H1 (cell line): ENCODE measurements around the gene PBX2. TPM values are rescaled to one million over a fixed set of nuclear protein-coding genes. Genes with fewer than 3 reads are reported as not detected.

ENCODE experiments used
- CTCF ChIA-PET: fragments of 300-600 bp; sonication (Branson Sonifier 250); formaldehyde crosslinking; loops from one replicate; lab custom pipeline; 2021; ENCODE audit not compliant: partially characterized antibody; lab: Charles Lee
- POLR2A ChIA-PET: fragments of 300-600 bp; sonication (Branson Sonifier 250); formaldehyde crosslinking; loops from one replicate; lab custom pipeline; 2021; ENCODE audit warnings: inconsistent platforms; ENCODE audit not compliant: partially characterized antibody; lab: Charles Lee
- DNase-seq, 2 experiments: peaks; one replicate each; pipeline versions ENCODE4 v3.0.0 to v3.0.0-alpha.2; 2010 to 2022; ENCODE audit warnings: low spot score in 2 of 2, low read depth in 1 of 2, mixed read lengths in 1 of 2
- FAIRE-seq: peaks from 2 replicates; lab custom pipeline; 2011; peaks lifted over from hg19 to GRCh38; lab: Jason Lieb, UNC
- H2AFZ ChIP-seq: 2 replicates; pipeline ENCODE4 v1.8.1; 2012; ENCODE audit warnings: low read length, inconsistent platforms
- H2AK5ac ChIP-seq: 2 replicates; pipeline ENCODE4 v1.6.1; 2013; ENCODE audit warnings: low read depth, low read length
- H2BK120ac ChIP-seq: replicated peaks from 2 replicates; pipeline ENCODE3; 2013; ENCODE audit warnings: low read depth, low read length, inconsistent platforms
- H2BK12ac ChIP-seq: 2 replicates; pipeline ENCODE4 v1.6.1; 2013; ENCODE audit warnings: low read depth, low read length
- H2BK15ac ChIP-seq: 2 replicates; pipeline ENCODE4 v1.6.1; 2013; ENCODE audit warnings: low read length
- H2BK20ac ChIP-seq: 2 replicates; pipeline ENCODE4 v1.6.1; 2013; ENCODE audit warnings: low read length
- H2BK5ac ChIP-seq: 2 replicates; pipeline ENCODE4 v1.6.1; 2013; ENCODE audit warnings: low read depth, low read length
- H3K14ac ChIP-seq: 2 replicates; pipeline ENCODE4 v1.6.1; 2013; ENCODE audit warnings: inconsistent platforms; ENCODE audit not compliant: insufficient read length
- H3K18ac ChIP-seq: 2 replicates; pipeline ENCODE4 v1.6.1; 2013; ENCODE audit warnings: low read length; ENCODE audit errors: extremely low read depth
- H3K23ac ChIP-seq: 2 replicates; pipeline ENCODE4 v1.6.1; 2013; ENCODE audit warnings: inconsistent platforms; ENCODE audit not compliant: insufficient read length
- H3K23me2 ChIP-seq: 2 replicates; pipeline ENCODE4 v1.6.1; 2013; ENCODE audit warnings: low read depth, low read length
- H3K27ac ChIP-seq: 2 replicates; pipeline ENCODE4 v1.6.1; 2011; ENCODE audit warnings: low read depth, low read length, inconsistent platforms
- H3K27me3 ChIP-seq, 4 experiments: replicated peaks in 1 of 4; 1 replicate in 1 of 4; 2 replicates in 3 of 4; pipeline versions ENCODE4 v1.6.1 to v1.8.1; 2011 to 2013; ENCODE audit warnings: low read length in 3 of 4, mild to moderate bottlenecking in 3 of 4, inconsistent platforms in 2 of 4, mixed read lengths in 2 of 4, moderate library complexity in 1 of 4; ENCODE audit not compliant: control insufficient read depth in 3 of 4, insufficient read depth in 3 of 4; ENCODE audit errors: extremely low read depth in 1 of 4
- H3K36me3 ChIP-seq, 4 experiments: 2 replicates each; pipeline versions ENCODE4 v1.6.1 to v1.8.1; 2011 to 2013; ENCODE audit warnings: mild to moderate bottlenecking in 4 of 4, low read length in 3 of 4, moderate library complexity in 2 of 4, control low read depth in 1 of 4, inconsistent platforms in 1 of 4; ENCODE audit not compliant: insufficient read depth in 4 of 4, control insufficient read depth in 2 of 4
- H3K4ac ChIP-seq: replicated peaks from 2 replicates; pipeline ENCODE3; 2013; ENCODE audit warnings: low read length, low read depth, mixed read lengths, inconsistent platforms; ENCODE audit not compliant: insufficient read length
- H3K4me1 ChIP-seq, 4 experiments: replicated peaks in 1 of 4; 1 replicate in 1 of 4; 2 replicates in 3 of 4; pipeline versions ENCODE4 v1.6.1 to v1.8.1; 2011 to 2013; ENCODE audit warnings: low read length in 3 of 4, inconsistent platforms in 2 of 4, mixed read lengths in 1 of 4; ENCODE audit not compliant: insufficient read depth in 4 of 4, control insufficient read depth in 3 of 4
- H3K4me2 ChIP-seq, 2 experiments: 2 replicates each; pipeline versions ENCODE4 v1.6.1 to v1.8.1; 2011 to 2013; ENCODE audit warnings: low read depth in 2 of 2, low read length in 2 of 2, control low read depth in 1 of 2, inconsistent platforms in 1 of 2, mild to moderate bottlenecking in 1 of 2; ENCODE audit not compliant: insufficient read depth in 1 of 2
- H3K4me3 ChIP-seq, 4 experiments: fragments of 200-600, 300-600 bp in 1 of 4; sonication (generic), shearing (Covaris generic), sonication (Bioruptor Twin) in 1 of 4; 2 replicates each; pipeline versions ENCODE4 v1.5.1 to v1.8.1; 2011 to 2016; ENCODE audit warnings: low read length in 4 of 4, low read depth in 3 of 4, control low read depth in 2 of 4, inconsistent platforms in 2 of 4, mild to moderate bottlenecking in 2 of 4, mixed read lengths in 1 of 4, moderate library complexity in 1 of 4; ENCODE audit not compliant: insufficient read depth in 2 of 4; ENCODE audit errors: extremely low read depth in 1 of 4
- H3K56ac ChIP-seq: replicated peaks from 2 replicates; pipeline ENCODE3; 2013; ENCODE audit warnings: low read depth, mild to moderate bottlenecking, mixed read lengths, low read length, inconsistent platforms; ENCODE audit not compliant: insufficient read length
- H3K79me1 ChIP-seq: 2 replicates; pipeline ENCODE4 v1.6.1; 2013; ENCODE audit warnings: low read depth, low read length, control low read depth
- H3K79me2 ChIP-seq, 2 experiments: 2 replicates each; pipeline versions ENCODE4 v1.6.1 to v1.8.1; 2012 to 2013; ENCODE audit warnings: low read length in 2 of 2, mild to moderate bottlenecking in 2 of 2, inconsistent platforms in 1 of 2; ENCODE audit not compliant: insufficient read depth in 2 of 2, control insufficient read depth in 1 of 2
- H3K9ac ChIP-seq, 4 experiments: replicated peaks in 1 of 4; 1 replicate in 1 of 4; 2 replicates in 3 of 4; pipeline versions ENCODE4 v1.6.1 to v1.8.1; 2011 to 2013; ENCODE audit warnings: low read depth in 3 of 4, low read length in 3 of 4, control low read depth in 2 of 4, mild to moderate bottlenecking in 2 of 4, moderate library complexity in 2 of 4, inconsistent platforms in 1 of 4; ENCODE audit errors: extremely low read depth in 1 of 4
- H3K9me3 ChIP-seq, 2 experiments: 2 replicates each; pipeline versions ENCODE4 v1.6.1 to v1.8.1; 2012 to 2013; ENCODE audit warnings: mild to moderate bottlenecking in 2 of 2, moderate library complexity in 2 of 2, control low read depth in 1 of 2, inconsistent platforms in 1 of 2, low read depth in 1 of 2, low read length in 1 of 2, mixed read lengths in 1 of 2; ENCODE audit not compliant: insufficient read depth in 2 of 2
- H4K20me1 ChIP-seq, 2 experiments: replicated peaks in 1 of 2; 2 replicates each; pipeline versions ENCODE3 to v1.8.1; 2011 to 2013; ENCODE audit warnings: inconsistent platforms in 2 of 2, low read length in 2 of 2, mild to moderate bottlenecking in 1 of 2; ENCODE audit not compliant: insufficient read depth in 2 of 2, control insufficient read depth in 1 of 2
- H4K5ac ChIP-seq: 2 replicates; pipeline ENCODE4 v1.6.1; 2013; ENCODE audit warnings: low read length, low read depth, mixed read lengths, inconsistent platforms; ENCODE audit not compliant: insufficient read length
- H4K8ac ChIP-seq: 2 replicates; pipeline ENCODE4 v1.8.0; 2013; ENCODE audit warnings: mild to moderate bottlenecking, moderate library complexity, low read length, inconsistent platforms; ENCODE audit not compliant: insufficient read depth; ENCODE audit errors: extremely low read depth
- H4K91ac ChIP-seq: replicated peaks from 2 replicates; pipeline ENCODE3; 2013; ENCODE audit warnings: low read length, mixed read lengths, inconsistent platforms; ENCODE audit not compliant: insufficient read length
- CBX8 ChIP-seq: fragments of 300-800, 300-1000 bp; sonication (generic); IDR thresholded peaks from 2 replicates; pipeline ENCODE4 v1.7.1; 2016; ENCODE audit warnings: low read depth, low read length, borderline replicate concordance
- CREB1 ChIP-seq: IDR thresholded peaks from 2 replicates; pipeline ENCODE4 v1.6.1; 2012; ENCODE audit warnings: inconsistent platforms
- EZH2 ChIP-seq: fragments of 200-600 bp; sonication (generic); IDR thresholded peaks from 2 replicates; pipeline ENCODE4 v1.7.1; 2012; ENCODE audit warnings: low read depth, mild to moderate bottlenecking, moderate library complexity, low read length, inconsistent platforms; ENCODE audit not compliant: severe bottlenecking
- FOSL1 ChIP-seq: IDR thresholded peaks from 2 replicates; pipeline ENCODE4 v1.6.1; 2011; ENCODE audit warnings: mild to moderate bottlenecking, low read depth, low read length, moderate library complexity; ENCODE audit not compliant: insufficient read depth
- JUND ChIP-seq: IDR thresholded peaks from 2 replicates; pipeline ENCODE4 v1.6.1; 2011; ENCODE audit warnings: mild to moderate bottlenecking, improper control_type of control experiment, low read length
- POLR2A ChIP-seq, 2 experiments: IDR thresholded peaks; 1 replicate in 1 of 2; 2 replicates in 1 of 2; pipeline ENCODE4 v1.6.1; 2011; ENCODE audit warnings: low read depth in 2 of 2, low read length in 2 of 2, mild to moderate bottlenecking in 2 of 2; ENCODE audit errors: control extremely low read depth in 1 of 2
- POU5F1 ChIP-seq: IDR thresholded peaks from 2 replicates; pipeline ENCODE4 v1.6.1; 2011; ENCODE audit warnings: low read depth, mild to moderate bottlenecking, low read length, moderate library complexity
- RBBP5 ChIP-seq: IDR thresholded peaks from 2 replicates; pipeline ENCODE4 v1.7.1; 2012; ENCODE audit warnings: low read depth, mild to moderate bottlenecking, inconsistent platforms, low read length, moderate library complexity, borderline replicate concordance
- RXRA ChIP-seq: IDR thresholded peaks from 2 replicates; pipeline ENCODE4 v1.6.1; 2011; ENCODE audit warnings: low read depth, mild to moderate bottlenecking, low read length, moderate library complexity; ENCODE audit not compliant: insufficient read depth
- TCF12 ChIP-seq: IDR thresholded peaks from 2 replicates; pipeline ENCODE4 v1.6.1; 2011; ENCODE audit warnings: low read depth, mild to moderate bottlenecking, low read length
- ZNF274 ChIP-seq: IDR thresholded peaks from 2 replicates; pipeline ENCODE4 v1.7.0; 2012; ENCODE audit warnings: low read length, borderline replicate concordance; ENCODE audit errors: extremely low read depth
- WGBS, 2 experiments: shearing (Covaris generic) in 1 of 2; methylation state at CpG; one replicate each; pipeline versions ENCODE4 v1.1.6 to v1.1.7; 2013 to 2015; ENCODE audit warnings: low lambda C conversion rate in 2 of 2, mixed read lengths in 2 of 2, inconsistent platforms in 1 of 2, low coverage in 1 of 2, missing lambda C conversion rate in 1 of 2; ENCODE audit not compliant: insufficient replicate concordance in 2 of 2, insufficient coverage in 1 of 2, insufficient read length in 1 of 2; ENCODE audit errors: extremely low coverage in 1 of 2, missing lambda C conversion rate in 1 of 2; 5-methylcytosine and 5-hydroxymethylcytosine counted together
- polyA plus RNA-seq, 7 experiments: library from polyadenylated mRNA; depleted of rRNA in 3 of 7; stranded (reverse) in 5 of 7; unstranded in 2 of 7; fragments of >200 nt in 5 of 7; fragments of 200-250 nt in 2 of 7; gene quantifications; 1 replicate in 5 of 7; 2 replicates in 1 of 7; 4 replicates in 1 of 7; pipeline versions ENCODE4 v1.2.1 to v1.2.3, GENCODE V29; 2011 to 2013; ENCODE audit warnings: missing spikeins in 2 of 7, mixed read lengths in 2 of 7
- total RNA-seq: library from RNA; stranded (reverse); fragmentation: NEBNext Ultra II Directional; extraction: Animal tissue kit (Norgen Biotek cat#: 25700); gene quantifications from 2 replicates; pipeline ENCODE4 v1.2.1, GENCODE V29; 2021
- TF ChIP-seq, protein P1 (sequence below): IDR thresholded peaks from 2 replicates; pipeline ENCODE4 v1.6.1; 2012; ENCODE audit warnings: inconsistent platforms

PBX2 gene
- total and polyA plus RNA-seq, 2 of the 8 experiments (the other 6 are each of a cell fraction or from before 2014, with no cell fraction given), result 102 to 130 TPM

DNA sequence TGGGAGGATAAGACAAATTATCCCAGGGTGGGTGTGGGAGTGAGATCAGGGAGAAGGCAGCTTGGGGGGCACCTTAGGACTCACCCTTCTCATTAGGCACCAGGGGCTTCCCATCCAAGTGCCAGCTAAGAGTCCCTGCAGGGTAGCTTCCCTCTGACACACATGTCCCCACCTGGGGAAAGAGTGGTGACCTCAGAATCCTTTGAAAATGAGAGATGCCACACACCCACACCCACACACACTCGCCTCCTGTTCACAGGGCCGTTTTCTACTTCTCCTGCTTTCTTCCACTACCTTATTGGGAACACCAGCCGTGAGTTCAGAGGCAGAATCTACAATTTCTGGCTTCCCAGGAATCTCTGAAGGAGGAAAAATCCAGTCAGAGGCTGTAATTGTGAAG is 7.0 kb downstream of the PBX2 start:
- no peak overlapping the region for H3K27ac ChIP-seq

More for the DNA sequence above, 7.0 kb downstream of the PBX2 start:
- no peak overlapping the region for H2AFZ ChIP-seq
- H3K23ac ChIP-seq, result no peak overlapping the region
- H3K4me1 ChIP-seq, result peaks cover 0 to 8% (median under 1%) of the 10 kb centered on the region in 4 experiments; a peak in 4 of 7 replicates
- TF ChIP-seq EZH2 (no peak), FOSL1 (no peak), POLR2A (IDR thresholded peaks at IDR 0.05; ENCODE audit: control extremely low read depth in 1 of 2, low read depth in 2 of 2, low read length in 2 of 2) (no peak), JUND (no peak), RXRA (no peak), CBX8 (no peak), ZNF274 (no peak), CREB1 (no peak), RBBP5 (no peak), TCF12 (no peak), POU5F1 (no peak)
- TF ChIP-seq, protein P1, sequence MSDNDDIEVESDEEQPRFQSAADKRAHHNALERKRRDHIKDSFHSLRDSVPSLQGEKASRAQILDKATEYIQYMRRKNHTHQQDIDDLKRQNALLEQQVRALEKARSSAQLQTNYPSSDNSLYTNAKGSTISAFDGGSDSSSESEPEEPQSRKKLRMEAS, result no peak
- H2BK15ac ChIP-seq, result no peak overlapping the region
- peaks cover 7% of the 10 kb centered on the region; the same call in 1 of the 2 replicates for H3K23me2 ChIP-seq
- H2BK5ac ChIP-seq, result no peak overlapping the region
- H4K8ac ChIP-seq, result no peak overlapping the region
- no peak overlapping the region for H4K5ac ChIP-seq
- no peak overlapping the region for H3K14ac ChIP-seq
- no peak overlapping the region for H4K91ac ChIP-seq
- no peak overlapping the region for H2BK20ac ChIP-seq
- peaks cover 0 to 3% of the 10 kb centered on the region in 2 experiments for H4K20me1 ChIP-seq
- no peak overlapping the region for H3K4ac ChIP-seq
- no peak overlapping the region for H2AK5ac ChIP-seq
- H3K27me3 ChIP-seq, result no peaks in the 10 kb centered on the region; a peak in 1 of 7 replicates
- peaks cover 6 to 43% (median 33%) of the 10 kb centered on the region in 4 experiments for H3K36me3 ChIP-seq
- H3K79me2 ChIP-seq, result peaks cover 0 to 12% of the 10 kb centered on the region in 2 experiments; a peak in 2 of 4 replicates
- peaks cover 7% of the 10 kb centered on the region for H3K79me1 ChIP-seq
- no peak overlapping the region for H3K4me3 ChIP-seq
- no peak overlapping the region for H2BK120ac ChIP-seq
- POLR2A ChIA-PET, result interaction anchor here (1.0 to 7.9 kb wide), 4 partner anchors 10 to 788 kb away, joined by 3 to 194 read pairs (median 8); partner anchors contain the start of genes GPSM3, PBX2 and PRRT1
- H3K9ac ChIP-seq, result no peak overlapping the region
- H3K18ac ChIP-seq, result no peak overlapping the region
- FAIRE-seq, result no peak
- no peak overlapping the region for H3K56ac ChIP-seq
- no peaks in the 10 kb centered on the region for H3K9me3 ChIP-seq
- H3K4me2 ChIP-seq, result no peak overlapping the region
- no peak for DNase-seq
- CTCF ChIA-PET, result interaction anchor here (1.2 to 2.0 kb wide), 5 partner anchors 10 to 66 kb away, joined by 3 to 8 read pairs (median 6); partner anchors contain the start of gene EGFL8
- WGBS, 2 experiments, result 92% methylated on average over 2 of the region's 3 CpGs; no CpG with 5 or more reads in 1 of the 2 experiments
- no peak overlapping the region for H2BK12ac ChIP-seq
